ENCODE measurements around the gene FZD4. TPM values are rescaled to one million over a fixed set of nuclear protein-coding genes. Genes with fewer than 3 reads are reported as not detected.

FZD4 gene
- total and polyA plus RNA-seq, 2 donors from 2014 or later, result 21.4 to 41.4 TPM

DNA sequence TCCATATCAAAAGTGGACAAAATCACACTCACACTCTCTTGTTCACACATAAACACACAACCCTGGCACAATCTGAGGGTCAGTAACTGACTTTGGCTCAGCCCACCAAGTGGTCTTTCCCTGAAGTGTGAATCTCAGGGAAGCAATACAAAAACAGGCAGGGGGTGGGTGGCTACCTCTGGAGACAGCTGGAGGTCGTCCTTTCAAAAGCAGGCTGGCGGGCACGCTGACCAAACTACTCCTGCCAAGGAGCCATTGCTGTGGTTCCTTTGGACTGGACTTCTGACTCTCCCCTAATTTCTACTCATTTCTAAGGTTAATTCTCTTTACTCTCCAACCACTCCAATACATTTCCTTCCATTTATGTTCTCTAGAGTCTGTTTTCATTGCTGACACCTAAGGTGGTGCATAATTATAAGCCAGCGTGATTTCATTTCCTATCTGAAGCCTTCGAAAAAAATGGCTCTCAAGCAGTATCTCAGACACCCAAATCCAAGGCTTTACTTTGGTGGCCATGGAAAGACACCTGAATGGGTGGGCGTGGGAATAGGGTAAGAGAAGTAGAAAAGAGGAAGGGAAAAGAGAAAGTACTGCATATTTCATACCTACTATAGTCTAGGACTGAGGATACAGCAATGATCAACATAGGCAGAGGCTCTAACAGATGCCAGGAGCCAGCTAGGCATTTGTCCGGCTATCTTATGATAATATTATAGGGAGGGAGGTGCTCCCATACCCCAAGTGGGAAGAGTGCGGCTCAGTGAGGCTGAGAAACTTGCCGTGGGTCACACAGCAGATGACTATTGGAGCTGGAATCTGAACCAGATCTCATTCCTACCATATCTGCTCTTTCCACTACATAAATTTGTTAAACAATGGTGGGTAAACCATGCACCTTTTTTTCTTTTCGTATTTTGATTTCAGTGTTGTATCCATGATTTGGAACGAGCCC is 22.0 kb downstream of the FZD4 start:
- Histone ChIP-seq H3K27me3 (ENCODE audit: control insufficient read depth, insufficient read depth, low read length) (no peaks in the 10 kb centered on the region), H3K9ac (ENCODE audit: low read length in 3 of 3) (no peak overlapping the region), H3K27ac (ENCODE audit: low read depth in 2 of 2, low read length in 2 of 2) (no peak overlapping the region), H3K4me1 (ENCODE audit: control insufficient read depth in 2 of 3, insufficient read depth in 2 of 3, low read depth in 1 of 3, low read length in 3 of 3) (peaks cover 4 to 32% (median 27%) of the 10 kb centered on the region in 3 donors), H3K4me3 (ENCODE audit: low read length in 3 of 3) (peak overlapping the region in 1 of 3 donors; percentile 22), H3K36me3 (ENCODE audit: control insufficient read depth in 2 of 3, insufficient read depth in 3 of 3, low read length in 3 of 3) (no peaks in the 10 kb centered on the region), H3K9me3 (ENCODE audit: control insufficient read depth in 2 of 3, insufficient read depth in 1 of 3, low read length in 3 of 3) (no peaks in the 10 kb centered on the region)
- intact Hi-C loops (cut with DNase I), result no loop called here
- FAIRE-seq, result no peak
- TF ChIP-seq, protein P1, sequence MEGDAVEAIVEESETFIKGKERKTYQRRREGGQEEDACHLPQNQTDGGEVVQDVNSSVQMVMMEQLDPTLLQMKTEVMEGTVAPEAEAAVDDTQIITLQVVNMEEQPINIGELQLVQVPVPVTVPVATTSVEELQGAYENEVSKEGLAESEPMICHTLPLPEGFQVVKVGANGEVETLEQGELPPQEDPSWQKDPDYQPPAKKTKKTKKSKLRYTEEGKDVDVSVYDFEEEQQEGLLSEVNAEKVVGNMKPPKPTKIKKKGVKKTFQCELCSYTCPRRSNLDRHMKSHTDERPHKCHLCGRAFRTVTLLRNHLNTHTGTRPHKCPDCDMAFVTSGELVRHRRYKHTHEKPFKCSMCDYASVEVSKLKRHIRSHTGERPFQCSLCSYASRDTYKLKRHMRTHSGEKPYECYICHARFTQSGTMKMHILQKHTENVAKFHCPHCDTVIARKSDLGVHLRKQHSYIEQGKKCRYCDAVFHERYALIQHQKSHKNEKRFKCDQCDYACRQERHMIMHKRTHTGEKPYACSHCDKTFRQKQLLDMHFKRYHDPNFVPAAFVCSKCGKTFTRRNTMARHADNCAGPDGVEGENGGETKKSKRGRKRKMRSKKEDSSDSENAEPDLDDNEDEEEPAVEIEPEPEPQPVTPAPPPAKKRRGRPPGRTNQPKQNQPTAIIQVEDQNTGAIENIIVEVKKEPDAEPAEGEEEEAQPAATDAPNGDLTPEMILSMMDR (IDR thresholded peaks at IDR 0.05; ENCODE audit: borderline replicate concordance, extremely low read depth, insufficient read depth), result no peak
- DNase-seq, result no peak

DNA sequence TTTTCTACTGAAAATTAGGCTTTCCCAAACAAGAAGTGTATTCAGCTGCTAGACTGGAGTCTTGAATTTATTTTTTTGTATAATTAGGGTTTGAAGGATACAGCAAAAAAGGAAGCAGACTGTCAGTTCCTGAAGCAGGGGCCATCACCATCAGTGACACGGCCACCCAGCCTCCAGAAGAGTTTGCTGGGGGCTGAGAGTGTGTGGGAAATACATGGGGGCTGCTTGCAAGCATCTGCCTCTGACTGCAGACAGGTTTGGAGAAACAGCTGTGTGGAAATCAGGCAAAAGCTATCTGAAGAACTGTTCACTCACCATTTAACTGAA is 23.0 kb downstream of the FZD4 start:
- intact Hi-C loops (cut with DNase I), result no loop called here
- H3K4me3 ChIP-seq (ENCODE audit: low read length in 3 of 3), result no peak overlapping the region
- H3K4me1 ChIP-seq (ENCODE audit: control insufficient read depth in 2 of 3, insufficient read depth in 2 of 3, low read depth in 1 of 3, low read length in 3 of 3), result peaks cover 2 to 32% (median 27%) of the 10 kb centered on the region in 3 donors
- H3K9me3 ChIP-seq (ENCODE audit: control insufficient read depth in 2 of 3, insufficient read depth in 1 of 3, low read length in 3 of 3), result no peaks in the 10 kb centered on the region
- H3K36me3 ChIP-seq (ENCODE audit: control insufficient read depth in 2 of 3, insufficient read depth in 3 of 3, low read length in 3 of 3), result no peaks in the 10 kb centered on the region
- no peaks in the 10 kb centered on the region for H3K27me3 ChIP-seq (ENCODE audit: control insufficient read depth, insufficient read depth, low read length)
- no peak overlapping the region for H3K9ac ChIP-seq (ENCODE audit: low read length in 3 of 3)
- TF ChIP-seq, protein P1 (IDR thresholded peaks at IDR 0.05; ENCODE audit: borderline replicate concordance, extremely low read depth, insufficient read depth), result no peak
- peak overlapping the region in 1 of 2 donors; percentile 33 for H3K27ac ChIP-seq (ENCODE audit: low read depth in 2 of 2, low read length in 2 of 2)
- FAIRE-seq (no peak), DNase-seq (peak in 3 of 5 donors; percentile 60 to 93 (median 76))

DNA sequence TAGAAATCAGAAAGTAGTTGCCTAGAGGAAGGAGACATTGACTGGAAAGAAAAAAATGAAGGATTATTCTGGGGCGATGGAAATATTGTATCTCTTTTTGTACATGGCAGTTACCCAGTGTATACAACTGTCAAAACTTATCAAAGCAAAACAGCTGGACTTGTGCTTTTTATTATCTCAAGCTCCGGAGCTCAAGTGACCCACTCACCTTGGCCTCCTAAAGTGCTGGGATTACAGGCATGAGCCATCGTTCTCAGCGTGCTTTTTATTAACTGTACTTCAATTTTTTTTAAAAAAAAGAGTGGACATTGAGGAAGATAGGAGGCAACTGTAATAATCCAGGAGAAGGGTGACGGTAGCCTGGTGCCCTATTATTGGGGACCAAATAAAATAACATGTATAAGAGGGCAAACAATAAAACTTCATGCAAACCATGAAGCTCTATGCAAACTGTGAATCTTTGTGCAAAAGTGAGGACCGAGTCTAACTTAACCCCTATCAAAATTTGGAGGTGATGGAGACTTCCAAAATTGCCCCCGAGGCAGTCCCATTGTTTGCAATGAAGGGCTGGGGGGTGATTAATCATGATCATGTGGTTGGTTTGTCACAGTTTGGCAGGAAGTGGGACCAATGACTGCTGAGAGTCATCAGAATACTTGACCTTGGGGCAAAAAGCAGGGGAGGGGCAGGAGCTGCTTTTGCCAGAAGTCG is 23.5 kb downstream of the FZD4 start:
- Histone ChIP-seq H3K27me3 (ENCODE audit: control insufficient read depth, insufficient read depth, low read length) (no peaks in the 10 kb centered on the region), H3K36me3 (ENCODE audit: control insufficient read depth in 2 of 3, insufficient read depth in 3 of 3, low read length in 3 of 3) (no peaks in the 10 kb centered on the region), H3K4me1 (ENCODE audit: control insufficient read depth in 2 of 3, insufficient read depth in 2 of 3, low read depth in 1 of 3, low read length in 3 of 3) (peaks cover 2 to 32% (median 27%) of the 10 kb centered on the region in 3 donors), H3K9me3 (ENCODE audit: control insufficient read depth in 2 of 3, insufficient read depth in 1 of 3, low read length in 3 of 3) (no peaks in the 10 kb centered on the region), H3K4me3 (ENCODE audit: low read length in 3 of 3) (no peak overlapping the region), H3K9ac (ENCODE audit: low read length in 3 of 3) (no peak overlapping the region), H3K27ac (ENCODE audit: low read depth in 2 of 2, low read length in 2 of 2) (no peak overlapping the region)
- intact Hi-C loops (cut with DNase I), result no loop called here
- TF ChIP-seq, protein P1 (IDR thresholded peaks at IDR 0.05; ENCODE audit: borderline replicate concordance, extremely low read depth, insufficient read depth), result no peak
- FAIRE-seq (no peak), DNase-seq (peak in 2 of 5 donors; percentile 55 to 68)

All from kidney (tissue), 14 donors.